NOMO-1 treated with dmso at 0.1 percent for 144 hours (cell line): ENCODE results near the gene PCDHA1.
"Not testable (repeated sequence)": the region's sequence is repeated elsewhere in the genome, so short reads cannot be mapped to it uniquely, and the experiment has no call there.

Experiments used
- DNase-seq: peaks from one replicate; lab custom pipeline; 2025; ENCODE audit not compliant: unreplicated experiment; lab: John Stamatoyannopoulos, UW

Gene PCDHA1

GRCh38 chr5:140808241-140808888 is 22.4 kb downstream of the PCDHA1 start:
- not testable (repeated sequence) for DNase-seq

GRCh38 chr5:140808889-140809291 is 22.9 kb downstream of the PCDHA1 start:
- no peak for DNase-seq

GRCh38 chr5:140821375-140822280 is 35.7 kb downstream of the PCDHA1 start, which contains the start of gene PCDHA5:
PCDHA5 (plus strand) TSS chr5:140821613.
- DNase-seq, result no peak

GRCh38 chr5:140822281-140822629 is 36.3 kb downstream of the PCDHA1 start:
- no peak for DNase-seq

- DNase-seq, result not testable (repeated sequence)
Measured at GRCh38 chr5:140822969-140823368, 37.0 kb downstream of the PCDHA1 start.

GRCh38 chr5:140823475-140823874 is 37.5 kb downstream of the PCDHA1 start:
- DNase-seq, result no peak

GRCh38 chr5:140827704-140828361 is 41.9 kb downstream of the PCDHA1 start, which contains the start of gene PCDHA6:
PCDHA6 (plus strand) TSS chr5:140827960; CDS start chr5:140828092, 132 bp downstream.
- no peak for DNase-seq

GRCh38 chr5:140828362-140828737 is 42.4 kb downstream of the PCDHA1 start:
- no peak for DNase-seq

- DNase-seq, result not testable (repeated sequence)
Measured at GRCh38 chr5:140829511-140830501, 43.9 kb downstream of the PCDHA1 start.

- no peak for DNase-seq
Measured at GRCh38 chr5:140833993-140834392, 48.1 kb downstream of the PCDHA1 start, which contains the start of gene PCDHA7. PCDHA7 (plus strand) TSS chr5:140834269; CDS start chr5:140834384, 115 bp downstream.

GRCh38 chr5:140834439-140835008 is 48.6 kb downstream of the PCDHA1 start:
- not testable (repeated sequence) for DNase-seq

- no peak for DNase-seq
Measured at GRCh38 chr5:140835622-140836510, 49.9 kb downstream of the PCDHA1 start.

- DNase-seq, result no peak
Measured at GRCh38 chr5:140840978-140841962, 55.3 kb downstream of the PCDHA1 start, which contains the start of gene PCDHA8. PCDHA8 (plus strand) TSS chr5:140841187; CDS start chr5:140841322, 135 bp downstream.

- no peak for DNase-seq
Measured at GRCh38 chr5:140842798-140843733, 57.1 kb downstream of the PCDHA1 start.

GRCh38 chr5:140848139-140849102 is 62.5 kb downstream of the PCDHA1 start, which contains the start of gene PCDHA9:
PCDHA9 (plus strand) TSS chr5:140848382; CDS start chr5:140848496, 114 bp downstream.
- DNase-seq, result not testable (repeated sequence)
